IgD-negative memory B cell (primary cell): Measurements from ENCODE around the gene KDM3B. TPM values are rescaled to one million over a fixed set of nuclear protein-coding genes. Genes with fewer than 3 reads are reported as not detected.
"Not testable (repeated sequence)": the region's sequence is repeated elsewhere in the genome, so short reads cannot be mapped to it uniquely, and the experiment has no call there.

ENCODE experiments used
- H3K27ac Mint-ChIP-seq, 3 donors: one replicate each; pipeline ENCODE4 v1.8.0; 2020 to 2022; ENCODE audit warnings: mild to moderate bottlenecking in 3 of 3, mixed read lengths in 3 of 3, moderate library complexity in 1 of 3
- H3K27me3 Mint-ChIP-seq: one replicate; pipeline ENCODE4 v1.8.0; 2021; ENCODE audit warnings: mixed read lengths
- H3K36me3 Mint-ChIP-seq: one replicate; pipeline ENCODE4 v1.8.0; 2020; ENCODE audit warnings: mild to moderate bottlenecking, mixed read lengths
- H3K4me1 Mint-ChIP-seq, 3 donors: one replicate each; pipeline ENCODE4 v1.8.0; 2020 to 2022; ENCODE audit warnings: mixed read lengths in 3 of 3, mild to moderate bottlenecking in 1 of 3
- H3K4me3 Mint-ChIP-seq, 4 donors: one replicate each; pipeline ENCODE4 v1.8.0; 2020 to 2022; ENCODE audit warnings: mild to moderate bottlenecking in 4 of 4, mixed read lengths in 4 of 4, moderate library complexity in 3 of 4
- H3K9me3 Mint-ChIP-seq, 3 donors: one replicate each; pipeline ENCODE4 v1.8.0; 2020 to 2021; ENCODE audit warnings: mixed read lengths in 3 of 3, mild to moderate bottlenecking in 1 of 3
- polyA plus RNA-seq: library from polyadenylated mRNA; unstranded; fragments of 300-500 nt; fragmentation: Illumina TruSeq; gene quantifications from one replicate; pipeline ENCODE4 v1.2.3, GENCODE V29; 2021

The KDM3B gene
- polyA plus RNA-seq, 1 donor from 2014 or later, result 18.1 TPM

DNA sequence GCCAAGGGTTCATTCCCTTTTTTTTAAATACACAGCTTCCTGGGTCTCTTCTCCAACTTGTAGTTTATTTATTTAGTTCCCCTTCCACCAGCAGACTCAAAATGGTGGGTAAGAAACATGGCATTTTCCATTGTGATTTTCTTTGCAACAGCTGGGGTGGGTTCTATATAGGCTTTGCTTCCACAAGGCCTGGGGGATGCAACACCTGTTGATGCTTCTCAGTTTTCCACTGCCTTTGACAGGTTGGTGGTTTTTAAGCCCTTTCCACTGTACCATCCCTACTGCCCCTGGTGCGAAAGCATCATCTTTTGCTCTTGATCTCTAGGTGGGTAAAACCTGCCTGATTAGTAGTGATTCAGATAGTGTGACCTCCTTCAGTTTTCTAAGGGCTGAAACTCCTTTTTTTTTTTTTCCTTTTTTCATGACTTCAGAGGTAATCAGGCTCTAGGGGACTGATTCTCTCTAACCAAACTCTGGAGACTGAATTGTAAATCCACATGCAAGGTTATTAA lies 8.5 kb downstream of the KDM3B start:
- peaks cover 19 to 26% (median 24%) of the 10 kb centered on the region in 3 donors for H3K4me1 Mint-ChIP-seq
- H3K9me3 Mint-ChIP-seq, result no peaks in the 10 kb centered on the region
- H3K27me3 Mint-ChIP-seq, result no peaks in the 10 kb centered on the region
- H3K27ac Mint-ChIP-seq, result peak overlapping the region; percentile 28 to 88 (median 42)
- H3K36me3 Mint-ChIP-seq, result no peaks in the 10 kb centered on the region
- H3K4me3 Mint-ChIP-seq, result peak overlapping the region in 2 of 4 donors; percentile 52 to 65

DNA sequence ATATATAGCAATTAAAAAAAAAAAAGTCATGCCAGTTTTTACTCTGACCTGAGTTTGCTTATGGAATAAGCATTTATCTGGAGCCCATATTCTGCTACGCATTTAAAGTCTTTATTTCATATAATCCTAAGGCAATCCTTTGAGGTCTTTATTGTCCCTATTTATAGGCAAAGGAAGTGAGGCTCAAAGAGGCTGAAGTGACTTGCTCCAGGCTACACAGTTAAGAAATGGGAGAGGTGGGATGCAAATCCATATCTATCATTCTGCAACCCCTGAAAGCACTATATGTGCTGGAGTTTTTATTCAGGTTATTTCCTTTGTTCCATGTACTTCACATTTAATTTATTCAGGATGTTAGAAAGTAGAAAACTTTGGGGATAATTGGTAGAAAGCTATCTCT lies 12.1 kb downstream of the KDM3B start:
- Mint-ChIP-seq H3K36me3 (no peaks in the 10 kb centered on the region), H3K27ac (no peak overlapping the region), H3K27me3 (no peaks in the 10 kb centered on the region), H3K4me1 (peaks cover 36 to 48% (median 39%) of the 10 kb centered on the region in 3 donors), H3K4me3 (no peak overlapping the region), H3K9me3 (no peaks in the 10 kb centered on the region)

DNA sequence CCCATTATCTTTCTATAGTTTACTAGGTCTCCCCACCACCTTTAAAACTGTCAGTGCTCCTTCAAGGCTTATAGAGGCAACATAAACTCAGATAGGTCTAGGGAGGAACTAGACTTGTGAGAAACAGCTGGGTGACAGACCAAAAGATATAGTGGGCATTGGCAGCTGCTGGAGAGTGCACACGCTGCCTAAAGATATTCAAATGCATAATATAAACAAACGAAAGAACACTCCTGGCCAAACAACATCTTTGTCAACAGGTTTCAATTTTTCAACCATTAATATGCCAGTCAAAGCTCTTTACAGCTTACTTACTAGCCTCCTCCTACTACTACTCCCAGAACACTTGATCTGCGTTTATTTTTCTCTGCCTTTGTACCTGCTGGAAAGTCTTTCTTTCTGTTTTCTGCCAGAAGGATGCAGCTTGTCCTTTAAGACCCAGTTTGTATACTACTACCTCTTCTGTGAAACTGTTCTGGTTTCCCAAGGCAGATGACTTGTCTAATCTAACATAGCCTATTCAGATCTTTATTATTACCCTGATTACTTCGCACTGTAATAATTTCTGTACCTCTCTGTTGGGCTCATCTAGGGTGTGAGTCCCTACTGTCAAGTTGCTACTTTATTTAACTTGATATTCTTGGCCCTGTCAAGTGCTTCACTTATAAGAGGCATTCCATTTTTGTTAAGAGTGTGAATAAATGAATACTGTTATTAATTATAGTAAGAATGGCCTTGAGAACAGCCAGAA lies 14.3 kb downstream of the KDM3B start:
- H3K36me3 Mint-ChIP-seq, result no peaks in the 10 kb centered on the region
- no peaks in the 10 kb centered on the region for H3K27me3 Mint-ChIP-seq
- H3K9me3 Mint-ChIP-seq, result no peaks in the 10 kb centered on the region
- H3K4me3 Mint-ChIP-seq, result peak overlapping the region in 2 of 4 donors; percentile 7 to 62
- no peak overlapping the region for H3K27ac Mint-ChIP-seq
- H3K4me1 Mint-ChIP-seq, result peaks cover 30 to 36% (median 31%) of the 10 kb centered on the region in 3 donors

DNA sequence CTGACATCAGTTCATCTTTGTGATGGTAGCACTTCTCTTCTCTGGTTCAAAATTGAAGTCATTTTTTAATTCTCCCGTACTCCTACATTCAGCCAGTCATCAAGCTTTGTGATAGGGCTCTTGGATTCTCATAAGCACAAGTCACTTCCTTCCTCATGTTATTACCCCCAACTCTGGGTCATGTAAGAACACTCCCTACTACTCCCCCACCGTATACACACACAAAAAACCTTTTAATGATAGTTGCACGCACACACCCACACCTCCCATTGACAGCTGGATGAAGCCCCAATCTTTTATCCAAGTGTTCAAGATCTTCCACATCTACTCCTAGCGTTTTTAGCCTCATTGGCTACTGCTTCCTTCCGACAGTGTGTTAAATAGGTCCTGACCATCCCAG lies 16.8 kb downstream of the KDM3B start:
- Mint-ChIP-seq H3K4me1 (peaks cover 27 to 37% (median 27%) of the 10 kb centered on the region in 3 donors), H3K27ac (peak overlapping the region in 2 of 3 donors; percentile 3 to 64), H3K9me3 (no peaks in the 10 kb centered on the region), H3K4me3 (peak overlapping the region in 1 of 4 donors; percentile 23), H3K27me3 (no peaks in the 10 kb centered on the region), H3K36me3 (no peaks in the 10 kb centered on the region)

DNA sequence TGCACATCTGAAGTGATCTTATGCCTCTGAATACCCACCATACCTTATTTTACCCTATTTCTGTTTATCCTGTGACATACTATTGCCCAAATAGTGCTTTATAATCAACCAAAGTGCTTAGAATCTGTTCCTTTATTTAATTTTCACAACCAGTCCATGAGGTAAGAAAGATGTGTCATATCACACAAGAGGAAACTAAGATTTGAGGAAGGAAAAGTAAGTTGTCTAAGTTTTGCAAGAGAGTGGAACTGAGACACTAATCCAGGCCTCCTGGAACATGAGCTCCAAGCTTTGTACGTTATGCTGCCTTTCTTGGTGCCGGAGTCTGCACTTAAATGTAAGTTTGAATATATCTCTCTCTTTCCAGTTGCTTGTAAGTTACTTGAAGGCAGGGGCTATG lies 17.2 kb downstream of the KDM3B start:
- no peaks in the 10 kb centered on the region for H3K36me3 Mint-ChIP-seq
- H3K27me3 Mint-ChIP-seq, result no peaks in the 10 kb centered on the region
- H3K9me3 Mint-ChIP-seq, result no peaks in the 10 kb centered on the region
- peak overlapping the region in 1 of 4 donors; percentile 23 for H3K4me3 Mint-ChIP-seq
- peak overlapping the region in 1 of 3 donors; percentile 3 for H3K27ac Mint-ChIP-seq
- H3K4me1 Mint-ChIP-seq, result peaks cover 26 to 37% (median 27%) of the 10 kb centered on the region in 3 donors

DNA sequence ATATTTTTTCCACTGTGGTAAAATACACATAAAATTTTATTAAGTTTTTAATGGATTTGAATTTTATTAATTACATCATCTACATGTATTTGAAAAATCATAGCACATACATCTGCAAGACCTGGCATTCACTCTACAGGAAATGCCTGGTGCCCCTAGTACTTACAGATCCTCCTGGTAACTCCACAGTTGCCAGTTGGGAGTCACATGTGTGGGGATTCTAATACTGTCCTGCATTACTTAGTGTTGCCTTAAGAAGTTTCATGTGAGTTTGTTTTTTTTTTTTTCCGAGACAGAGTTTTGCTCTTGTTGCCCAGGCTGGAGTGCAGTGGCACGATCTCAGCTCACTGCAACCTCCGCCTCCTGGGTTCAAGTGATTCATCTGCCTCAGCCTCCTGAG lies 18.1 kb downstream of the KDM3B start:
- Mint-ChIP-seq H3K4me3 (no peak overlapping the region), H3K4me1 (peaks cover 24 to 37% (median 27%) of the 10 kb centered on the region in 3 donors), H3K36me3 (no peaks in the 10 kb centered on the region), H3K27me3 (no peaks in the 10 kb centered on the region), H3K9me3 (no peaks in the 10 kb centered on the region), H3K27ac (no peak overlapping the region)

DNA sequence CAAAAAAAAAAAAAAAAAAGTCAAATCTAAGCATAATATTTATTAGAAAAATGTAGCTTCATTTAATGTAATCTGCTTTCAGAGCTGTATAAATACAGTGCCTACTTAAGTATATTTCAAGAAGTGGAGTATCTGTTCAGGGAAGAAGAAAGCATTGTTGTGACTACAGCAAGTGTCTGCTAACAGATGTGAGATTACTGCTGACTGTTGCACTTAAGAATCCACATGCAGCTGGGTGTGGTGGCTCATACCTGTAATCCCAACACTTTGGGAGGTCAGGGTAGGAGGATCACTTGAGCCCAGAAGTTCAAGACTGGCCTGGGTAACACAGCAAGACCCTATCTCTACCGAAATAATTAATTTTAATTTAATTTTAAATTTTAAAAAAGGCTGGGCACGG lies 19.0 kb downstream of the KDM3B start:
- H3K27ac Mint-ChIP-seq, result no peak overlapping the region
- peaks cover 23 to 34% (median 24%) of the 10 kb centered on the region in 3 donors for H3K4me1 Mint-ChIP-seq
- H3K4me3 Mint-ChIP-seq, result no peak overlapping the region
- no peaks in the 10 kb centered on the region for H3K36me3 Mint-ChIP-seq
- H3K9me3 Mint-ChIP-seq, result no peaks in the 10 kb centered on the region
- no peaks in the 10 kb centered on the region for H3K27me3 Mint-ChIP-seq

DNA sequence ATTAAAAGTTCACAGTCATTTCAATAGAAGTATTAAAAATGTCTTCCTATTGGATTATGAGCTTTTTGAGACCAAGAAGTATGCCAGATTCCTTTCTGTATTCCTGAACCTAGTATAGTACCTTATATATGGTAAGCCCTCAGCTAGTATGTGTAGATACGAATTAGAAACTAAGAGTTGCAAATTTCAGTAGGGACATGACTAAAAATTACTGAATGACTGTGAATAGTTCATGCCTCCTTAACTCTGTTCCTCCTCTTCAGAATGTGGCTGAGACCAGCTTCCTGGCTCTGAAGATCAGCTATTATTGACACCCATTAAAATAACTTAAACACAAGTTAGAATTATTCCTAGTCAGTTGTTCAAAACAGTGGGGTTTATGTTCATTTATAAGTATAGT lies 19.7 kb downstream of the KDM3B start:
- Mint-ChIP-seq H3K27ac (no peak overlapping the region), H3K27me3 (no peaks in the 10 kb centered on the region), H3K9me3 (no peaks in the 10 kb centered on the region)

DNA sequence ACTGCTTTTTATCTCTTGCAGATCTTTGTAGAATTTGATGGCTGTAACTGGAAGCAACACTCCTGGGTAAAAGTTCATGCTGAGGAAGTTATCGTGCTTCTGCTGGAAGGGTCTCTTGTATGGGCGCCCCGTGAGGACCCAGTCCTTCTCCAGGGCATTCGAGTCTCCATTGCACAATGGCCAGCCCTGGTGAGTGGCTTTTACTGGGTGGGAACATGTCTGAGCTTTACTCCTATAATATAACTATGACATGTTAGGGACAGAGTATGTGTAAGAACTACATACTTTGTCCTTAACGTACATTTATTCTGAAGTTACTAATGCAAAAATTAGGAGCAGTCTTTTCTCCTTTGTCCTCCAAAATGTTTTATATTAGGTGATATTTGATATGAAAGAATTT lies 20.2 kb downstream of the KDM3B start:
- H3K4me3 Mint-ChIP-seq, result no peak overlapping the region
- H3K27ac Mint-ChIP-seq, result no peak overlapping the region
- no peaks in the 10 kb centered on the region for H3K9me3 Mint-ChIP-seq
- H3K36me3 Mint-ChIP-seq, result no peaks in the 10 kb centered on the region
- peaks cover 16 to 27% (median 18%) of the 10 kb centered on the region in 3 donors for H3K4me1 Mint-ChIP-seq
- no peaks in the 10 kb centered on the region for H3K27me3 Mint-ChIP-seq

More for the DNA sequence above, 19.7 kb downstream of the KDM3B start:
- peaks cover 16 to 27% (median 18%) of the 10 kb centered on the region in 3 donors for H3K4me1 Mint-ChIP-seq
- no peaks in the 10 kb centered on the region for H3K36me3 Mint-ChIP-seq
- H3K4me3 Mint-ChIP-seq, result no peak overlapping the region

DNA sequence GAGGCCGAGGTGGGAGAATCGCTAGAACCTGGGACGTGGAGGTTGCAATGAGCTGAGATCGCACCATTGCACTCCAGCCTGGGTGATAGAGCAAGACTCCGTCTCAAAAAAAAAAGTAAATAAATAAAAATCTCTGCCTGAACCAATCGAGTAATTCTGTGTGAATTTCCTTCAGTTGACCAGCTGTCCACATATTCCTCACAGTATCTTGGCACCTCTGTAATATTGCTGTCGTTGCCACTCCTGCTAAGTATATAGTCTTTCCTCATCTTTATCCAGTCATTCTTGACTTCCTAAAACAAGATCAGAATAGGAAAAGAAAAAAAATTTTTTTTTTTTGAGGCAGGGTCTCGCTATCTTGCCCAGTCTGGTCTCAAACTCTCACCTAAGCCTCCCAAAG lies 29.9 kb downstream of the KDM3B start:
- Mint-ChIP-seq H3K36me3 (peaks cover 3% of the 10 kb centered on the region), H3K27me3 (no peaks in the 10 kb centered on the region), H3K27ac (no peak overlapping the region), H3K9me3 (no peaks in the 10 kb centered on the region), H3K4me1 (no peaks in the 10 kb centered on the region), H3K4me3 (no peak overlapping the region)

DNA sequence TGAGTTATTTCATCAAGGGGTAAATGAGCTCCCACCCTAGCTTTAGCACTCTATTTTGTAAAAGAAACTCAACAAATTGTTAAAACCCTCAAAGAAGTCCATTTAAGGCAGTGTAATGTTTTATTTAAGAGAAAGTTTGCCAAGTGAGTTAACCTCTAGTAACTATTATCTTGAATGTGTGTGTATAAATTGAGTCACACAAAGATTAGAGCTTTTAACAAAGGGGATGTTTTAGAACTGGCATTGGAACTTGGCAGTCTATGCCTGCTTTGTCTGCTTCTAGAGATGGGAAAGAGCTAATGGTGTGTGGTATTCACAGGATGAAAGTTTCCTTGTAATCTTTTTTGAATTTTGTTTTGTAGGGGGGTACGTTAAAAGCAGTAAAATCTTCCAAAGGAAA lies 33.2 kb downstream of the KDM3B start:
- H3K36me3 Mint-ChIP-seq, result peaks cover 3% of the 10 kb centered on the region
- H3K27ac Mint-ChIP-seq, result peak overlapping the region in 1 of 3 donors; percentile 81
- no peaks in the 10 kb centered on the region for H3K4me1 Mint-ChIP-seq
- no peaks in the 10 kb centered on the region for H3K27me3 Mint-ChIP-seq
- H3K9me3 Mint-ChIP-seq, result no peaks in the 10 kb centered on the region
- H3K4me3 Mint-ChIP-seq, result no peak overlapping the region

DNA sequence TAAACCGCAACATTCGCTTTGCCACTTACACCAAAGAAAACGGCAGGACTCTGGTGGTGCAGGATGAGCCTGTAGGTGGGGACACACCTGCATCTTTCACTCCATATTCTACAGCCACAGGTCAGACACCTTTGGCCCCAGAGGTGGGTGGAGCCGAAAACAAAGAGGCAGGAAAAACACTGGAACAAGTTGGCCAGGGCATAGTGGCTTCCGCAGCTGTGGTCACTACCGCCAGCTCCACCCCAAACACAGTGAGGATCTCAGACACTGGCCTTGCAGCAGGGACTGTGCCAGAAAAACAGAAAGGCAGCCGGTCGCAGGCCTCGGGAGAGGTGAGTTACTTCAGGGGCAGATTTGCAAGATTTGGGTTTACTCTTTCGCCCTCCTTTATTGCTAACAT lies 33.8 kb downstream of the KDM3B start:
- H3K9me3 Mint-ChIP-seq, result no peaks in the 10 kb centered on the region
- H3K27ac Mint-ChIP-seq, result no peak overlapping the region
- H3K36me3 Mint-ChIP-seq, result peaks cover 5% of the 10 kb centered on the region
- H3K27me3 Mint-ChIP-seq, result no peaks in the 10 kb centered on the region
- H3K4me3 Mint-ChIP-seq, result no peak overlapping the region
- no peaks in the 10 kb centered on the region for H3K4me1 Mint-ChIP-seq

DNA sequence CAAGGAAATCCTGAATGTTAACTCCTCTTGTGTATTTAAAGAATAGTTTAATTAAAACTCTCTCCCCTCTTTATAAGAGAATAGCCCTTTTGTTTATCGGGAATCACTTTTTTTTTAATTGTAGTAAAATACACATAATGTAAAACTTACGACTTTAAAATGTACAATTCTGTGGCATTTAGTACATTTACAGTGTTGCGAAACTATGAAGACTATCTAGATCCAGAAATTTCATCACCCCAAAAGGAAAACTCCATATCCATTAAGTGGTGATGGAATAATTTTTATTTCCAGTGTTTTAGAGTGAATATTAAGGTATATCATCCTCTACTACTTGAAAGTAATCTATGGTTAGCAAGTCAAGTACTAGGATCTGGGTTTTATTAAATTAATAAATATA lies 36.8 kb downstream of the KDM3B start:
- no peak overlapping the region for H3K4me3 Mint-ChIP-seq
- no peaks in the 10 kb centered on the region for H3K9me3 Mint-ChIP-seq
- no peak overlapping the region for H3K27ac Mint-ChIP-seq
- H3K27me3 Mint-ChIP-seq, result no peaks in the 10 kb centered on the region
- H3K36me3 Mint-ChIP-seq, result peaks cover 6% of the 10 kb centered on the region
- no peaks in the 10 kb centered on the region for H3K4me1 Mint-ChIP-seq

DNA sequence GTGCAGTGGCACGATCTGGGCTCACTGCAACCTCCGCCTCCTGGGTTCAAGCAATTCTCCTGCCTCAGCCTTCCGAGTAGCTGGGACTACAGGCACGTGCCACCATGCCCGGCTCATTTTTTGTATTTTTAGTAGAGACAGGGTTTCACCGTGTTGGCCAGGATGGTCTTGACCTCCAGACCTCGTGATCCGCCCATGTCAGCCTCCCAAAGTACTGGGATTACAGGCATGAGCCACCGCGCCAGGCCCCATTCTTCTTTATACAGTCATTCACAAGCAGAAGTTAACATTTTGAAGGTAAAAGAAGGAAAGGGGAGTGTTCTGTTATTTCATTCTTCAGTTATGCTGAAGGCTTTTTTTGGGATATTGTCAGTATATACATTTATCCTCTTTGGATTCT lies 37.4 kb downstream of the KDM3B start:
- not testable (repeated sequence) for H3K9me3 Mint-ChIP-seq, H3K27ac Mint-ChIP-seq, H3K4me1 Mint-ChIP-seq, H3K36me3 Mint-ChIP-seq, H3K4me3 Mint-ChIP-seq, H3K27me3 Mint-ChIP-seq

DNA sequence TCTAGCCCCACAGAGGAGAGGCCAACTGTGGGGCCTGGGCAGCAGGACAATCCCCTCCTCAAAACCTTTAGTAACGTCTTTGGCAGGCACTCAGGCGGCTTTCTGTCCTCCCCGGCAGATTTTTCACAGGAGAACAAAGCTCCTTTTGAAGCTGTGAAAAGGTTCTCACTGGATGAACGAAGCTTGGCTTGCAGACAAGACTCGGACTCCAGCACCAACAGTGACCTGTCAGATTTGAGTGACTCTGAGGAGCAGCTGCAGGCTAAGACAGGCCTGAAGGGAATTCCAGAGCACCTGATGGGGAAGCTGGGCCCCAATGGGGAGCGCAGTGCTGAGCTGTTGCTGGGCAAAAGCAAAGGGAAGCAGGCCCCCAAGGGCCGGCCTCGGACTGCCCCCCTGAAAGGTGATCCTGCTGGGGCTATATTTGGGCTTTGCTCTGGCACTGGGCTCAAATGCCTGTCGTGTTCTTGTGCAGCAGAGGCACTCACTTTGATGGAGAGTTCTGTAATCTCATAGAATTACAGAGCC lies 39.4 kb downstream of the KDM3B start:
- Mint-ChIP-seq H3K27ac (peak overlapping the region in 1 of 3 donors; percentile 59), H3K4me3 (no peak overlapping the region), H3K36me3 (peaks cover 12% of the 10 kb centered on the region), H3K9me3 (no peaks in the 10 kb centered on the region), H3K27me3 (no peaks in the 10 kb centered on the region), H3K4me1 (no peaks in the 10 kb centered on the region)

DNA sequence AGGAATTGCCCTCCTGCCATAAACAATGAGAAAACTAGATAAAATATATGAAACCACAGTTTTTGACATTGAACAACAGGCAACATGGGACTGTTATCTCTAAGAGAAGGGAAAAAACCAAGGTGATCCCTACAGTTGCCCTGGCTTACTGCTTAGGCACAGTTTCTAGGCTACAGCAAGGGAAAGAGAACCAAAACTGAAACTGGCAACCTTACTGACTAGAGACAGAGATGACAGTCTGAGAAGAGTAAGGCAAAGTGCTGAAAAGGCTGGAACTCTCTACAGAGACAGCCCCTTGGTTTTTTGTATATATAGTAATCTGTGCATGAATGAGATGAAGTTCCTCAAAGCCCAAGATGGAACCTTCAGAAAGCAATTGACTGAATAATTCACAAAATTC lies 50.2 kb downstream of the KDM3B start:
- Mint-ChIP-seq H3K27me3 (no peaks in the 10 kb centered on the region), H3K4me1 (peaks cover 5% of the 10 kb centered on the region in 3 donors), H3K9me3 (peaks cover 0 to 2% (median 0%) of the 10 kb centered on the region in 3 donors), H3K4me3 (no peak overlapping the region), H3K36me3 (peaks cover 9% of the 10 kb centered on the region), H3K27ac (peak overlapping the region in 2 of 3 donors; percentile 14 to 16)
